T47D (cell line): ENCODE results near the gene RAPGEF2.

Experiments
- DNase-seq, 2 experiments: peaks; one replicate each; pipeline versions ENCODE4 v3.0.0 to v3.0.0-alpha.2; 2011 to 2012; ENCODE audit warnings: low read depth in 1 of 2, low spot score in 1 of 2
- JUND ChIP-seq: IDR thresholded peaks from 2 replicates; pipeline ENCODE4 v1.6.1; 2012; ENCODE audit warnings: low read depth
- in situ Hi-C: cut with HindIII; loops from 2 replicates; pipeline ENCODE4 v1.10.0; 2016; ENCODE audit warnings: low sequenced_read_pairs, low pct_unique_long_range_greater_than_20kb

RAPGEF2 gene

GRCh38 chr4:159145318-159145991 lies 42.6 kb downstream of the RAPGEF2 start:
- no peak for DNase-seq
- TF ChIP-seq JUND, result no peak
- in situ Hi-C loops, result no loop called here

- in situ Hi-C loops, result no loop called here
- DNase-seq, result no peak
- no peak for TF ChIP-seq JUND
These were observed 43.1 kb downstream of the RAPGEF2 start for GRCh38 chr4:159145992-159146330.

- no peak for TF ChIP-seq JUND
- DNase-seq, result no peak
- in situ Hi-C loops, result no loop called here
These were observed 43.6 kb downstream of the RAPGEF2 start for GRCh38 chr4:159146488-159146887.

GRCh38 chr4:159148441-159148840 lies 45.6 kb downstream of the RAPGEF2 start:
- in situ Hi-C loops, result no loop called here
- no peak for DNase-seq
- no peak for TF ChIP-seq JUND

- in situ Hi-C loops, result no loop called here
- no peak for TF ChIP-seq JUND
These were observed 46.8 kb downstream of the RAPGEF2 start for GRCh38 chr4:159149666-159150065.

GRCh38 chr4:159150396-159150795 lies 47.5 kb downstream of the RAPGEF2 start:
- in situ Hi-C loops, result no loop called here
- TF ChIP-seq JUND, result no peak
- no peak for DNase-seq

More at GRCh38 chr4:159149666-159150065, 46.8 kb downstream of the RAPGEF2 start:
- no peak for DNase-seq

GRCh38 chr4:159150821-159151390 lies 48.0 kb downstream of the RAPGEF2 start:
- in situ Hi-C loops, result no loop called here
- DNase-seq, result no peak

GRCh38 chr4:159151689-159152088 lies 48.8 kb downstream of the RAPGEF2 start:
- in situ Hi-C loops, result no loop called here
- no peak for TF ChIP-seq JUND
- no peak for DNase-seq

More at GRCh38 chr4:159150821-159151390, 48.0 kb downstream of the RAPGEF2 start:
- no peak for TF ChIP-seq JUND

GRCh38 chr4:159152181-159152580 lies 49.3 kb downstream of the RAPGEF2 start:
- no peak for DNase-seq
- no peak for TF ChIP-seq JUND
- in situ Hi-C loops, result no loop called here

- TF ChIP-seq JUND, result no peak
- no peak for DNase-seq
- in situ Hi-C loops, result no loop called here
These were observed 50.8 kb downstream of the RAPGEF2 start for GRCh38 chr4:159153669-159154068.

- DNase-seq, result no peak
- no peak for TF ChIP-seq JUND
- in situ Hi-C loops, result no loop called here
These were observed 52.2 kb downstream of the RAPGEF2 start for GRCh38 chr4:159155119-159155518.

- no peak for DNase-seq
- TF ChIP-seq JUND, result no peak
- in situ Hi-C loops, result no loop called here
These were observed 55.3 kb downstream of the RAPGEF2 start for GRCh38 chr4:159158083-159158617.

GRCh38 chr4:159158985-159159384 lies 56.1 kb downstream of the RAPGEF2 start:
- in situ Hi-C loops, result no loop called here
- DNase-seq, result no peak
- no peak for TF ChIP-seq JUND
